T-helper 9 cell (primary cell): Measurements from ENCODE around the gene CD207.
"Not testable (repeated sequence)": the region's sequence is repeated elsewhere in the genome, so short reads cannot be mapped to it uniquely, and the experiment has no call there.

Source experiments
- DNase-seq: peaks from one replicate; pipeline ENCODE4 v3.0.0-alpha.2; 2020
- total RNA-seq, 2 donors: gene quantifications; one replicate each; lab custom pipeline; 2026; lab: John Stamatoyannopoulos, UW

The CD207 gene
- 0 reads per million in 2 donors for total RNA-seq

DNA sequence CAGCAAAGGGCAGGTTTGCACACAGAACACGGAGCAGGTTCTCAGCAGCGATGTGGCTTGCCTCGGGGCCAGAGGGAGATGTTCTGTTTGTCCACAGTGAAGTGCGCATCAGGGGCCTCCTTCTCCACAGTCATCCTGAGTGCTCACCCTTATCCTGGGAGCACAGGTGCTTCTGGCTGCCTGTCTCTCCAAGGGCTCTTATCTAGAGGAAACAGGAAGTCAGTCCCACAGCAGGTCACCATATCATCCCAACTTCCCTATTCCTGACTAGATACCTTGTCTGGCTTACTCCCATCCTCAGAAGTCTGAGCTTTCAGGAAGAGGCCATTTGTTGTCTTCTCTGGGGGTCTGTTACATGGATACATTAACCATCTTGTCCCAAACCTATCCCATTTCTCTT lies at the start of gene CD207:
Gene CD207, minus strand, starts transcription at position 174 of the 400 bp plus-strand sequence. Its CDS starts 40 bp downstream, at position 134.
- DNase-seq = no peak

DNA sequence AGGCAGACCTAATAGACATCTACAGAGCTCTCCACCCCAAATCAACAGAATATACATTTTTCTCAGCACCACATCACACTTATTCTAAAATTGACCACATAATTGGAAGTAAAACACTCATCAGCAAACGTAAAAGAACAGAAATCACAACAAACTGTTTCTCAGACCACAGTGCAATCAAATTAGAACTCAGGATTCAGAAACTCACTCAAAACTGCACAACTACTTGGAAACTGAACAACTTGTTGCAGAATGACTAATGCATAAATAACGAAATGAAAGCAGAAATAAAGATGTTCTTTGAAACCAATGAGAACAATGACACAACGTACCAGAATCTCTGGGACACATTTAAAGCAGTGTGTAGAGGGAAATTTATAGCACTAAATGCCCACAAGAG lies 42.9 kb upstream of the CD207 start:
- not testable (repeated sequence) for DNase-seq

DNA sequence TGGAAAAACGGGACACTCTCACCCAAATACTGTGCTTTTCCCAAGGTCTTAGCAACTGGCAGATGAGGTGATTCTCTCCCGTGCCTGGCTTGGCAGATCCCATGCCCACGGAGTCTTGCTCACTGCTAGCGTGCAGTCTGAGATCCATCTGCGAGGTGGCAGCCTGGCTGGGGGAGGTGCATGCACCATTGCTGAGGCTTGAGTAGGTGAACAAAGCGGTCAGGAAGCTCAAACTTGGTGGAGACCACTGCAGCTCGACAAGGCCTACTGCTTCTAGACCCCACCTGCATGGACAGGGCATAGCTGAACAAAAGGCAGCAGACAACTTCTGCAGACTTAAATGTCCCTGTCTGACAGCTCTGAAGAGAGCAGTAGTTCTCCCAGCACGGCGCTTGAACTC lies 40.5 kb upstream of the CD207 start:
- DNase-seq = not testable (repeated sequence)

DNA sequence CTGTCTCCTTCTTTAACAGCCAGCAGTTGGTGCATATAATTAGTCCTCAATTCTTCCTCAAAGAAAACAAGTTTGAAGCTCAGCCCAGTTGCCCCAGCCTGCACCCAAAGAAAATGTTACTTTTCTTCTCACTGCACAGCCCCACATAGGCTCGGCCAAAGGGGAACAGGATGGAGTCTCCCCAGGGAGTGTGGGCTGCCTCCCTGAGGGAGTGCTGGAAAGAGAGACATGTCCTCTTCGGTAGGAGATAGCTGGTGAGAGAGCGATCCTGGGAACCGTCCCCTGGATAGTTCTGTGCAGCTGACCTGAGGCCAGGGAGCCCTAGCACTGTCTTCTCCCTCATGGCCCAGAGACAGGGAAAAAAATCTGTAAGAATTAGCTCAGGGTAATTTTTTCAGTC lies 37.9 kb upstream of the CD207 start:
- no peak for DNase-seq

DNA sequence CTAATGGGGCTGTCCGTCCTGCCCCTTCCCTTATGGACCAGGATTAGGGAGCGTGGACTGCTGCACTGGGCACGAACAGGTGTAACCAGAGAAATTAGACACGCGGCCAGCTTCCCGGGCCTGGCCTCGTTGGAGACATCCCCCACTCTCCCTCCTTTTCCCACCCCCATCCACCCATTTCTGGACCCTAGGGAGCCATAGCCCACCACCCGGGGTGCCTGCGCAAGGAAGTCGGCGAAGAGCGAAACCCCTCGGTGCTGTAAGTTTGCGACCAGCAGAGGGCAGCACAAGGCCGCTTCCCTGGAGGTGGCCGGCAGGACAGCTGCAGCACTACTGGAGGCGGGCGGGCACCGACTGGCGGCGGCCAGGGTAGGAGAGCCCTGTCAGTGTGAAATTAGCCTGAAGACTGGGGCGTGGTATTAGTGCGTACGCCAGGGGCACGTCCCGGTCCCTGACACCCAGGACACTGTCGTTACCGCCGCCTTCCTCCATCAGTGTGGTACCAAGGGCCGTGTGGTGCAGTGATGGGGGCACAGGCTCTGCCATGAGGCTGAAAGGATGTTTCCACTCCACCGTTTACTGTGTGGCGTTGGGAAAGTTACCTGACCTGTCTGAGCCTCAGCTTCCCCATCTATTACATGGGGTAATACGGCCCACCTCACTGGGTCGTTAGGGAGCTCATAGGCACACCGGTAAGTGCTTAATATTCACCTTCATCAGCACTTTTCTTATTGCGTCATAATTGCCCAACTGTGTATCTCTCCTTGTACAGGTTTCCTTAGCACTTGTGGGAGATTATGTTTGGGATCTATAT lies 36.0 kb upstream of the CD207 start:
- DNase-seq = peak; percentile 73

DNA sequence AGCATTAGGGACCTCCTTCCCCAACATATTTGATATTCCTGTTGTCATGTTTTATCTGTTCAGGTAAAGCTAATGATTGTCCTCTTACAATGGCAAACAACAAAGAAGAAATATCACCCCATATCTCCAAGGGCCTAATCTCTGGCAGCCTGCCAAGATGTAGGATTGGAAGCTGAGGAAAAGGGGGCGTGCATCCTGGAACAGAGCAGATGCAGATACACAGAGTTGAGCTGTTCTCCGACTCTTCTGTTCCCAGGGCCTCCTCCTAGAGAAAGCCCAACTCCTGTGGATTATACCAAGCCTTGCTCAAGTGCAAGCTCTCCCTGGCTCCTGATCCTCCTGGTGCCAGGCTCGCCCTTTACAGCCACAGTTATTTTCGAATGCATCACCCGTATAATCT lies 35.2 kb upstream of the CD207 start:
- DNase-seq = no peak

DNA sequence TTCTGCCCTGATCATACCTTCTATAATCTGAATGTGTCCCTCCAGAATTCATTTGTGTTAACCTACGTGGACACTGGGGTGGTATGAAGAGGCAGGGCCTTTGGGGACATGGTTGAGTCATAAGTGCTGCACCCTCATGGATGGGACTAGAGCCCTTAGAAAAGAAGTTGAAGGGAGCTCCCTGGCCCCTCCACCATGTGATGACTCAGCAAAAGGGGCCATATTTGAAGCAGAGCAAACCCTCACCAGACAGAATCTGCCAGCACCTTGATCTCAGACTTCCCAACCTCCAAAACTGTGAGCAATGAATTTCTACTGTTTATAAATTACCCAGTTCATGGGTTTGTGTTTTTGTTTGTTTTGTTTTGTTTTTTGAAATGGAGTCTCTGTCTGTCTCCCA lies 33.4 kb upstream of the CD207 start:
- DNase-seq = no peak

DNA sequence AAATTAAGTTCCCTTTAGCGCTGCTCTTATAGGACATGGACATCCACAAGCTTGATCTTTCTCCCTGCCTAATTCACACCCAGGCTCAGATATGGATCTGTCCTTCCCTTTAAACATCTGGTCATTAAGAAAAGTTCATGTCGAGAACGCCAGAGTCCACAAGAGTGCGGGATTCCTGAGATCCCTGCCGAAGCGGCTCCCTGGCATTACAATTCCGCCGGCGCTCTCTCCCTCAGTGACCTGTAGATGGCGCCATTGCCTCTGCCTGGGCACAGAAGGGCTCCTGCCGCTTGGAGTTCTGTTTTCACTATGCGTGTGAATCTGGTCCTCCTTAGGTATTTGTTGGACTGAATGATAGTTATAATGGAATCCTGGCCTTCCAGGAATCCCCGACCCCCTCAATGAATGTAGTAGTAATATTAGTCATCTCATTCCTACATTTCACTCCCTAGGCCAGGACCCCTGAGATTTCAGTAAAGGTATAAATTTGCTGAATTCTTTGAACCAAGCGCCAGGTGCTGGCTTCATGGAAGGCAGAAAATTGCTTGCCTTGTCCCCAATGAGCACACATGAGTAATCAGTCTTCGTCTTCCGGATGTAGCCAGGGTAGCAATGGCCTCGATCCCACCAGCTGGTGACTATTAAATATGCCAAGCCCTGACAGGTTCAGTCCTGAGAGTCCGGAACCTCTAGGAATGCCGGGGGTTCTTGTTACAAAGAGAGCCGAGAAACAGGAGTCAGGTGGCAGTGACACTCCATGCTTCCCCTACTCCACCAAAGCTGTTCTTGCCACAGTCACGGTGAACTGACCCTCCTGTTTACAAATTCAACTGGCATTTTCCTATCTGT lies 26.4 kb upstream of the CD207 start:
- peak; percentile 62 for DNase-seq

DNA sequence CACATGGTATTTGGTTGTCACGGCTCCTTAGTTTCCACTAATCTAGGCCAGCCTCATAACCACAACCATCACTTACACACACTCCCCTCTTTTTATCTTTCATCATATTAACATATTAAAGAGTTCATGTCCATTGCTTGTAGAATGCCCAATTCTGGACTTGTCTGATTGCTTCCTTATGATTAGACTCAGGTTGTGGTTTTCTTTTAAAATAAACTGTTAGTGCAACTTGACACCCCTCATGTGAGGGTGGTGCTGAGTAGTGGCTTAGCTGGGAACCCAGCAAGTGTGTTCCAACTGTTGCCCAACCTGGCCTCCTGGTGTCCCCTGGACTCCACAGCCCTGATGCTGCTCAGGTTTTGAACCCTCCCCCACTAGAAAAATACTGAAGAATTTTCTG lies 20.1 kb upstream of the CD207 start:
- no peak for DNase-seq

DNA sequence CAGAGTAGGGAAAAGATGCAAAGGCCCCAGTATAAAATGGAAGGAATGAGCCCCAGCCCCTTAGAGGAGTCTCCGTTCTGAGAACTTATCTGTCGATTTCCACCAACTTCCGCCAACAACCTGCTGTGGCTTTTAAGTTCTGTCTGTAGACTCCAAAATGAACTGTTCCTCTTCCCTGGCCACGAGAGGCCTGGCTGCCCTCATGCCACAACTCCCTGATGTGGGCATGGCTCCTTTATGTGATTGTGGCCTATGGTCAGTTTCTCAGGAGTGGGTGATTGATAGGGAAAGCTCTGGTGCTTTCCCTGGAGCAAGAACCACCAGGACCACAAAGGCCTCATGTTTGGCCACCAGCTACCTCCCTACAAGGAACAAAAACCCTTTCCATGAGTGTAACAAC lies 18.8 kb upstream of the CD207 start:
- DNase-seq = no peak

DNA sequence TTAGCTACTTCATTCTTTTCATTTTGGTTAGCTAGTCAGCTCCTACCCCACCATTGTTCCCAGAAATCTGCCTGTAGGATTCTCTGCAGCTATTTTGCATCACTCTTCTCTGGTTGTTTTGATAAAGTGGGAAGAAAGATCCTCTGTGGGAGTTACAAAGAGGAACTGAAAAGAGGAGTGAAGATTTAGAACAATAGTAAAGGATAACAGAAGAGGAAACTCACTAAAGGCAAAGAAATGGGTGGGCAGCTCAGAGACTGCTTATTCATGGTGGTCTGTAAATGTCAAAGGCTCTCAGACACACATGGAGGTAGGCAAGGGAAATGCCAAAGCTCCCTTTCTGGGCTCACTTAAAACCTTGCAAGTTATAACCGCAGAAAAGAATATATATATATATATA lies 17.2 kb upstream of the CD207 start:
- no peak for DNase-seq

DNA sequence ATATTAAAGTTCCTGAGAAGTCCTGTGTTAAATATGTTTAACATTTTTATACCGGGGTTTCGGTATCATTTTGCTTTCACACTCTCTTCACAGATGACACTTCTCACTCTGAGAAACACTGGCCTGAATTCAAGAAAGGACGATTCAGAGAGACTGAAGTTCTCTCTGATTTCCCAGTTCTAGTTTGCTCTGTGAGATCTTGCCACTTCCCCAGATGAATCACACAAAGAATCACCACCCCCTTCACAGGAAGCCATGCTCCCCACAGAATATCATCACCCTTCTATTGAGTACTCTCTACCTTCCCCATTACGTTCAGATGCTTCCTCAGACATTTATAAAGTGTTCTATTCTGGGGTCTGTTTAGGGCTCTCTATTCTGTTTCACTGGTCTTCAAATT lies 16.1 kb upstream of the CD207 start:
- no peak for DNase-seq

DNA sequence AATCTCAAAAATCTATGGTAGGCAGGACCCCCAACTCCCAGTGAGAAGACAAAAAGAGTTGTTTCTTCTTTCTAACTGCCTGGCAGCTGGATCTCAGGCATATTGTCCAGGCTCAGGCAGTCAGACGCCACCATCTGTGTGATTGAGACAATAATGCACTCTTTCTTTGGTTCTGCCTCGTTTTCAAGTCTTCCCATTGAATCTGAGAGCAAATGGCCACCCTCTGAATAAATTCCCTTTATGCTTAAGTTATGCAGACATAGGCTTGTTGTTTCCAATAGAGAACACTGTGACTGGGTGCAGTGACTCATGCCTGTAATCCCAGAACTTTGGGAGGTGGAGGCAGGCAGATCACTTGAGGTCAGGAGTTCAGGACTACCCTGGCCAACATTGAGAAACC lies 15.3 kb upstream of the CD207 start:
- no peak for DNase-seq

DNA sequence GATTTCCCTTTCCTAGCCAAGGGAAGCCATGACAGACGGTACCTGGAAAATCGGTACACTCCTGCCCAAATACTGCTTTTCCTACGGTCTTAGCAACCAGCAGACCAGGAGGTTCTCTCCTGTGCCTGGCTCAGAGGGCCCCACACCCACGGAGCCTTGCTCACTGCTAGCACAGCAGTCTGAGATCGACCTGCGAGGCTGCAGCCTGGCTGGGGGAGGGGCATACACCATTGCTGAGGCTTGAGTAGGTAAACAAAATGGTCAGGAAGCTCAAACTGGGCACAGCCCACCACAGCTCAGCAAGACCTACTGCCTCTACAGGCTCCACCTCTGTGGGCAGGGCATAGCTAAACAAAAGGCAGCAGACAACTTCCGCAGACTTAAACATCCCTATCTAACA lies 6.8 kb upstream of the CD207 start:
- DNase-seq = no peak

DNA sequence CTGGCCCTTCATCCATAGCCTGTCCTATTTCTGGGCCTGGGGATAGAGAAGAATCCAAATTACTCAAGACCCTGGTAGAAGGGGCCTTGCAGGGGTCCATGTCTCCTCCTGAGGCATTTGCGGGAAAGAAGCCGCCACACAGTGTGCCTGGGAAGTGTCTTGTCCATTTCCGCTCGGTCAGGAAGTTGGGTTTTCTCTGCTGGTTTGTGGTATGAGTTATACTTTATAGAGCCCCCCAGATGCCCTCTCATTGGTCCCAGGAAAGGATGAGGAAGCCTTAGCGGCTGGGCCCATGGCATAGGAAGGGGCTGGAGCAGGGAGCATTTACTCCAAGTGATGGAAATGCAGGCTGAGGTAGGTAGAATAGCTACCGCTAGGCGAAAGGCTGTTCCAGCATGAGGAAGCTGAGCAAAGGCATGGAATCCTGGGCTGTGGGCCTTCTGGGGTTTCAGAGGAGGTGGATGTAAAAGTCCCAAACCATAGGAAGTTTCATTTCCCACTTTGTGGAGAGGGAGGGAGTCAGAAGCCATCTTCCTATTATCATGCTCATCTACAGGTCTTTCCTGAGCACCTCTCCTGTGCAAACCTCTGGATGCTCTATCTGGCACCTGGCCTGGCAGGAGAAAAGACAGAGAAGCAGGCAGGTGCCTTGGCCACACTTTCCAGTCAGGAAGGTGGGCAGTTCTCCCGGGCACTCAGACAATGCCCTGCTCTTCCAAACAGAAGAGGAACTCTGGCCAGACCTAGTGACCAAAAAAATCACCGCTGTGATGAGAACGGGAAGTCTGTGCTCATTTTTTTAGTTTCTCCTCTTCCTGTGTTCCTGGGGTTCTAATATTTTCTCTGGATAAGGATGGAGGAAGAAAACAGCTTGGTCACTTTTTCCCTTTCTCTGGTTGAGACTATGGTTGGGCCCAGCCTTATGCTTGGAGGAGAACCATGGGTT lies 2.6 kb upstream of the CD207 start:
- DNase-seq = no peak

DNA sequence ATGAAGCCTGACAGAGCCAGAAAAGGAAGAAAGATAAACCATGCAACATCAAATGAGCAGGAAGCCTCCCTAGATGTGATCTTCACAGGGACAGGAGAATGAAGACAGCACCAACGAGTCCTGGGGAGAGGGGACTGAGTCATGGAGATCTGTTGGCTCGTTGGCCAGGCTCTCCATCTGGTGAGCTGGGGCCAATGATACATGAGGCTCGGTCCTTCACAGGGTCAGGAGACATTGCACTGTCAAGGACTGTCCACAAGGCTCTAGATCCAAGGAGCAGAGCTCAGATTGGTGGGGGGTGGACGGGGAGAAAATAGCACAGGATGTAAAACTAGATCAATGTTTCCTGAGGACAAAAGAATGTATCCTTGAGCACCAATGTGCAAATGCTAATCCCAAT lies 735 bp downstream of the CD207 start:
- no peak for DNase-seq

DNA sequence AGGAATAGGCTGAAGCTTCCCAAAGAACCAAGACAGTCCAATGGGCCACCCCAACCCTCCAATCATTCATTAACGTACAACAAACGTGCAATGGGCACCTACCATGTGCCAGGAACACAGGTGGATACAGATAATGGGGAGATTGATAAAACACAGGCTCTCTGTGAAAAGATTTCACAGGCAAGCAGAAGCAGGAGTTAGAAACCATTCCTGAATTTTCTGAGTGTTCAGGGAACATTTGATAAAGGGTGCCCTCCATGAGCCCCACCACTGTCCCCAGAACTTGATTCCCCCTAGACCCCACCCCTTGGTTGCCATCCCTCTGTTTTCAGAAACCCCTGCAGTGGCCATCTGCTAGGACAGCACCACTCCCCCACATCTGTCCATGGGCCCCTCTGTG lies 1.5 kb downstream of the CD207 start:
- DNase-seq = no peak

DNA sequence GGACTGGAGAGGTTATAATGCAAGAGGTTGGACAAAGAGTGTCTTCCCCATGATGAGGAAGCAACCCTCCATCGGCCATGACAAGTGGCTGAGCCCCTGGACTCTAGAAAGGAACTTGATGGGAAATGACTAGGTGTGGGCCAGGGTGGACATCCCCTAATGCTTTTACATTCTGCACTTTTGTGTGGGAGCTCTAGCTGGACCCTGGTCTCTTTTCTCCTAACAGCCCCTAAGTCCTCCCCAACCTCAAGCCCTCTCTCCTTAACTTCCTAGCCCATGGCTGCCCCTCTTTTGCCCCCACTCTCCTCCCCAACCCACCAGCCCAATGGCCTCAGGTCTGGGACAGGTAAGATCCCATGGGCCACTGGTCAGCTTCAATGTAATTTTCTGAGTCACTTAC lies 2.4 kb downstream of the CD207 start:
- DNase-seq = no peak

DNA sequence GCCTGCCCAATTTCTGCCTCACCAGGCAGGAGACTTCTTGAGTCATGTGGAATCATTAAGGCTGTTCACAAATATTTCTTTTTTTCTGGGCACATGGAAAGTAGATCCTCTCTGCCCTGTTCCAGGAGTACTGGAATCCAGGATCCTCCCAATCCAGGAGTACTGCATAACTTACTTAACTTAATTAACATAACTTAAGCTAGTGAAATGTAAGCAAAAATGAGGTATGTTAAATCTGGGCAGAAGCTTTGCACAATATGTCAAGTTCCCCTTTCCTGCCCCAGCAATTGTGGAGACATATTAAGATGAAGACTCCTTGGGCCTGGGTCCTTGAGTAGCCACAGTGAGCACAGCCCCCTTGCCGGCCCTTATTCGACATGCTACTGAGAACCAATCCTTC lies 3.2 kb downstream of the CD207 start:
- DNase-seq = no peak

DNA sequence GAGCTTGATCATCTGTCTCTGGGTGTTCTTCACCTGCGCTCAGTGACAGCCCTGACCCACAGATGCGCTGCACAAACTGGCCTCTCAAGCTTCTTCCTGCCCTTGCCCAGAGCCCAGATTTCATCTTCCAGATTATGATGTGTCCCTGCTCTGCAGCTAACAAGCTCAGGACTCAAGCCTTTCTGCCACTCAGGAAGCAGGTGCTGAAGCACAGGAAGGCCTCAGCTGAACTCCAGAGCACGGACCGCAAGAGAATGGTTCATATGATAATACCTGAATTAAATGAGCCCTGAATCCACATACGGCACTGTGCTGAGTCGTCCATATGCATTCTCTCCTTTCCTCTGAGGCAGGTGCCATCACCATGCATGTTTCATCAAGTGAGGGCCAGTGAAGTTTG lies 3.8 kb downstream of the CD207 start:
- DNase-seq = no peak

DNA sequence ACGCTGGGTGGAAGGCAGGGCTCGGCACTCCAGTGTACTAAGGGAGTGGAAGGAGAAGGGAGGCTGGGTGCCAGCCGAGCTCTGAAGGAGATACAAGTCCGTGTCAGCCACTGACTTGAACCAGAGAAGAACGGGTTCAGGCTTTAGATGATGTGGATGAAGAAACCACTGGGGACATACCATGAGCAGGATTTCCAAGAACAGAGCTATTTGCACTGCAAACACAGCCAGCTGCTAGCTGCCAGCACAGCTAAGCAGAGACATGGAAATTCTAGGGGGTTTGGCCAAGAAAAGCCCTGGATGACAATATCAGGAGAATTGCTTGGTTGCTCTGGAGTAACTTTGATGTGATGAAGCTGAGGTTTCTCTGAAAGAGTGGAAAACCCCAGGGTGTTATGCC lies 5.2 kb downstream of the CD207 start:
- no peak for DNase-seq

DNA sequence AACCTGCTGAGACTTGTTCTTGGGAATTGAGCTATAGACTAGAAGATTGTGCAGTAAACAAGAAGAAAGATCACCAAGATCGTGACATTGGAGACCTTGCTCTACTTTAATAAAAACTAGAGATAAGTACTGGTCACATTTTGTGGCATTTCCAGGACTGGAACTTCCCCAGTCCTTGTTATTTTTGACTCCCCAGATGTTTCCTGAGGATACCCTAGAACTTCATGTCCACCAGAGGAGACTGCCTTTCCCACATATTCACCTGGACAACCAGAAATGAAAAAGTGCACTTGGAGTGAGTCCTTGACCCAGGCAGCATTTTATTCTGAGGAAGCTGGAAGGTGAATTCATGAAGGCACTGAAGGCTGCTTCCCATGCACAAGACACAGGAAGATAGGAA lies 5.7 kb downstream of the CD207 start:
- no peak for DNase-seq
